ENCODE measurements around the gene PASK. TPM values are rescaled to one million over a fixed set of nuclear protein-coding genes. Genes with fewer than 3 reads are reported as not detected.
"Not testable (repeated sequence)": the region's sequence is repeated elsewhere in the genome, so short reads cannot be mapped to it uniquely, and the experiment has no call there.

The PASK gene
- total and polyA plus RNA-seq, 8 donors: 0.58 to 56.7 (median 5.9) TPM

- TF ChIP-seq POLR2AphosphoS5 (IDR thresholded peaks at IDR 0.05): no peak
- no peak for TF ChIP-seq POLR2A (IDR thresholded peaks at IDR 0.05)
- TF ChIP-seq CTCF (IDR thresholded peaks at IDR 0.05): no peak
- TF ChIP-seq EP300 (IDR thresholded peaks at IDR 0.05): no peak
- peaks cover 0 to 14% (median 11%) of the 10 kb centered on the region in 4 donors for H3K4me1 ChIP-seq
- WGBS, 5 donors: 91 to 94% (median 92%) methylated on average over 9 of the region's 9 CpGs
- no peak overlapping the region for H3K27ac ChIP-seq
- no peak overlapping the region for H3K4me3 ChIP-seq
- intact Hi-C loops (cut with DNase I; ENCODE audit: low total_unique reads): no loop called here
- H3K9me3 ChIP-seq: no peaks in the 10 kb centered on the region
- H3K36me3 ChIP-seq: no peaks in the 10 kb centered on the region
- DNase-seq: no peak
- H3K27me3 ChIP-seq: no peaks in the 10 kb centered on the region
These were observed 42.1 kb downstream of the PASK start for GRCh38 chr2:241107031-241107783.

- Histone ChIP-seq H3K9me3 (no peaks in the 10 kb centered on the region), H3K4me1 (peaks cover 8 to 26% (median 20%) of the 10 kb centered on the region in 4 donors), H3K4me3 (no peak overlapping the region), H3K36me3 (peaks cover 0 to under 1% (median 0%) of the 10 kb centered on the region in 4 donors), H3K27me3 (no peaks in the 10 kb centered on the region), H3K27ac (no peak overlapping the region)
- no peak for DNase-seq
- TF ChIP-seq EP300 (IDR thresholded peaks at IDR 0.05) (no peak), POLR2AphosphoS5 (IDR thresholded peaks at IDR 0.05) (no peak), CTCF (IDR thresholded peaks at IDR 0.05) (no peak), POLR2A (IDR thresholded peaks at IDR 0.05) (no peak)
- 42 to 64% (median 55%) methylated on average over 2 to 3 of the region's 3 CpGs for WGBS, 5 donors
- intact Hi-C loops (cut with DNase I; ENCODE audit: low total_unique reads): no loop called here
These were observed 43.6 kb downstream of the PASK start for GRCh38 chr2:241105641-241106040.

GRCh38 chr2:241104611-241105010, 44.7 kb downstream of the PASK start:
- H3K36me3 ChIP-seq; DNase-seq; H3K27ac ChIP-seq; H3K4me3 ChIP-seq; H3K9me3 ChIP-seq; intact Hi-C loops (cut with DNase I; ENCODE audit: low total_unique reads); H3K27me3 ChIP-seq: not testable (repeated sequence)
- peaks cover 8 to 36% (median 27%) of the 10 kb centered on the region in 4 donors for H3K4me1 ChIP-seq
- WGBS, 5 donors: 93 to 97% (median 96%) methylated on average over 10 of the region's 10 CpGs

- Histone ChIP-seq H3K36me3 (peaks cover 7 to 24% (median 17%) of the 10 kb centered on the region in 4 donors), H3K27me3 (no peaks in the 10 kb centered on the region), H3K4me3 (peak overlapping the region; percentile 83 to 92 (median 87)), H3K9me3 (no peaks in the 10 kb centered on the region), H3K27ac (peak overlapping the region in 3 of 5 donors; percentile 89 to 91 (median 90)), H3K4me1 (peaks cover 8 to 51% (median 34%) of the 10 kb centered on the region in 4 donors)
- no peak for DNase-seq
- intact Hi-C loops (cut with DNase I; ENCODE audit: low total_unique reads): no loop called here
- 12 to 41% (median 23%) methylated on average over 5 of the region's 5 CpGs for WGBS, 5 donors
- TF ChIP-seq CTCF (IDR thresholded peaks at IDR 0.05): no peak
- TF ChIP-seq POLR2A (IDR thresholded peaks at IDR 0.05): no peak
- no peak for TF ChIP-seq EP300 (IDR thresholded peaks at IDR 0.05)
- no peak for TF ChIP-seq POLR2AphosphoS5 (IDR thresholded peaks at IDR 0.05)
These were observed 46.1 kb downstream of the PASK start for GRCh38 chr2:241103176-241103595.
